Mesodermal cell (in vitro differentiated cells): ENCODE results near the gene SGPL1.

Source experiments
- H3K27ac ChIP-seq: 2 replicates; pipeline ENCODE4 v1.7.0; 2013; ENCODE audit warnings: mild to moderate bottlenecking, low read depth, low read length, moderate library complexity; ENCODE audit not compliant: severe bottlenecking
- H3K36me3 ChIP-seq: 2 replicates; pipeline ENCODE4 v1.7.1; 2013; ENCODE audit warnings: mild to moderate bottlenecking, low read length, moderate library complexity; ENCODE audit not compliant: control insufficient read depth, insufficient read depth
- H3K4me1 ChIP-seq: one replicate; pipeline ENCODE4 v1.7.1; 2013; ENCODE audit warnings: mild to moderate bottlenecking, low read length; ENCODE audit not compliant: insufficient read depth, control insufficient read depth, poor library complexity, severe bottlenecking
- H3K4me3 ChIP-seq: 2 replicates; pipeline ENCODE4 v1.7.0; 2013; ENCODE audit warnings: low read length, control low read depth, mild to moderate bottlenecking; ENCODE audit not compliant: insufficient read depth, poor library complexity, severe bottlenecking; ENCODE audit errors: extremely low read depth
- H3K9me3 ChIP-seq: 2 replicates; pipeline ENCODE4 v1.7.1; 2013; ENCODE audit warnings: mild to moderate bottlenecking, low read length, moderate library complexity; ENCODE audit not compliant: control insufficient read depth
- WGBS, 2 experiments: methylation state at CpG; one replicate each; pipeline ENCODE4 v1.1.5; 2013; ENCODE audit warnings: missing lambda C conversion rate in 2 of 2; ENCODE audit not compliant: insufficient coverage in 2 of 2; 5-methylcytosine and 5-hydroxymethylcytosine counted together

SGPL1 gene

GRCh38 chr10:70781461-70782051 is 34.2 kb upstream of the SGPL1 start:
- no peak overlapping the region for H3K4me3 ChIP-seq
- peaks cover 4% of the 10 kb centered on the region for H3K4me1 ChIP-seq
- H3K36me3 ChIP-seq: no peaks in the 10 kb centered on the region
- no peak overlapping the region for H3K27ac ChIP-seq
- no peaks in the 10 kb centered on the region for H3K9me3 ChIP-seq
- 84 to 94% methylated on average over 4 to 5 of the region's 8 CpGs for WGBS, 2 experiments

- 92 to 94% methylated on average over 2 to 4 of the region's 4 CpGs for WGBS, 2 experiments
- peaks cover 10% of the 10 kb centered on the region for H3K4me1 ChIP-seq
- no peaks in the 10 kb centered on the region for H3K9me3 ChIP-seq
- H3K4me3 ChIP-seq: no peak overlapping the region
- no peak overlapping the region for H3K27ac ChIP-seq
- no peaks in the 10 kb centered on the region for H3K36me3 ChIP-seq
These were observed 33.5 kb upstream of the SGPL1 start for GRCh38 chr10:70782086-70782745.

- WGBS, 2 experiments: 86 to 93% methylated on average over 7 to 8 of the region's 11 CpGs
- no peak overlapping the region for H3K4me3 ChIP-seq
- H3K9me3 ChIP-seq: no peaks in the 10 kb centered on the region
- no peaks in the 10 kb centered on the region for H3K36me3 ChIP-seq
- no peak overlapping the region for H3K27ac ChIP-seq
- H3K4me1 ChIP-seq: peaks cover 10% of the 10 kb centered on the region
These were observed 32.7 kb upstream of the SGPL1 start for GRCh38 chr10:70782746-70783680.

- Histone ChIP-seq H3K4me3 (no peak overlapping the region), H3K36me3 (no peaks in the 10 kb centered on the region), H3K27ac (no peak overlapping the region), H3K4me1 (peaks cover 10% of the 10 kb centered on the region), H3K9me3 (no peaks in the 10 kb centered on the region)
- 92% methylated on average over 4 of the region's 5 CpGs; no CpG with 5 or more reads in 1 of the 2 experiments for WGBS, 2 experiments
These were observed 31.7 kb upstream of the SGPL1 start for GRCh38 chr10:70784016-70784415.

GRCh38 chr10:70784471-70784870 is 31.3 kb upstream of the SGPL1 start:
- 63 to 100% methylated on average over 1 of the region's 2 CpGs for WGBS, 2 experiments
- Histone ChIP-seq H3K9me3 (no peaks in the 10 kb centered on the region), H3K36me3 (no peaks in the 10 kb centered on the region), H3K4me1 (peaks cover 10% of the 10 kb centered on the region), H3K27ac (no peak overlapping the region), H3K4me3 (no peak overlapping the region)

- no peaks in the 10 kb centered on the region for H3K9me3 ChIP-seq
- no peak within 1 kb of the TSS for H3K4me3 ChIP-seq
- H3K27ac ChIP-seq: no peak within 1 kb of the TSS
- WGBS, 2 experiments: 86 to 91% methylated on average over 3 to 4 of the region's 4 CpGs
- no peaks in the 10 kb centered on the region for H3K36me3 ChIP-seq
- peaks cover 10% of the 10 kb centered on the region for H3K4me1 ChIP-seq
These were observed 30.6 kb upstream of the SGPL1 start, which contains the start of gene TBATA for GRCh38 chr10:70785190-70785589. TSS of gene TBATA (minus strand) at chr10:70785377. CDS start at chr10:70783379, 1,998 bp downstream.

GRCh38 chr10:70786799-70787415 is 28.8 kb upstream of the SGPL1 start:
- WGBS, 2 experiments: 75% methylated on average over 4 of the region's 5 CpGs; no CpG with 5 or more reads in 1 of the 2 experiments
- peaks cover 10% of the 10 kb centered on the region for H3K4me1 ChIP-seq
- no peak overlapping the region for H3K4me3 ChIP-seq
- H3K36me3 ChIP-seq: no peaks in the 10 kb centered on the region
- H3K9me3 ChIP-seq: no peaks in the 10 kb centered on the region
- H3K27ac ChIP-seq: no peak overlapping the region

GRCh38 chr10:70791386-70792039 is 24.2 kb upstream of the SGPL1 start:
- WGBS, 2 experiments: 100% methylated on average over 2 to 3 of the region's 5 CpGs
- H3K4me3 ChIP-seq: no peak overlapping the region
- H3K36me3 ChIP-seq: no peaks in the 10 kb centered on the region
- peaks cover 6% of the 10 kb centered on the region for H3K4me1 ChIP-seq
- H3K9me3 ChIP-seq: no peaks in the 10 kb centered on the region
- H3K27ac ChIP-seq: no peak overlapping the region

GRCh38 chr10:70795613-70796012 is 20.1 kb upstream of the SGPL1 start:
- Histone ChIP-seq H3K27ac (no peak overlapping the region), H3K9me3 (no peaks in the 10 kb centered on the region), H3K4me3 (no peak overlapping the region), H3K36me3 (no peaks in the 10 kb centered on the region), H3K4me1 (no peaks in the 10 kb centered on the region)
- WGBS, 2 experiments: 82% methylated on average over 1 of the region's 1 CpG; no CpG with 5 or more reads in 1 of the 2 experiments

- H3K4me1 ChIP-seq: no peaks in the 10 kb centered on the region
- WGBS, 2 experiments: 95 to 98% methylated on average over 6 to 7 of the region's 7 CpGs
- H3K27ac ChIP-seq: no peak overlapping the region
- H3K9me3 ChIP-seq: no peaks in the 10 kb centered on the region
- no peak overlapping the region for H3K4me3 ChIP-seq
- no peaks in the 10 kb centered on the region for H3K36me3 ChIP-seq
These were observed 17.9 kb upstream of the SGPL1 start for GRCh38 chr10:70797840-70798239.
